Choroid plexus epithelial cell (primary cell): ENCODE measurements around the gene CHI3L2.
"Not testable (repeated sequence)": the region's sequence is repeated elsewhere in the genome, so short reads cannot be mapped to it uniquely, and the experiment has no call there.

Experiments used
- DNase-seq: peaks from one replicate; pipeline ENCODE4 v3.0.0-alpha.2; 2010; ENCODE audit warnings: low read depth
- H3K4me3 ChIP-seq: 2 replicates; pipeline ENCODE4 v1.5.1; 2011; ENCODE audit warnings: low read depth, mild to moderate bottlenecking, control low read depth, low read length, moderate library complexity
- CTCF ChIP-seq: conservative IDR thresholded peaks from 2 replicates; pipeline ENCODE4 v1.5.1; 2011; ENCODE audit warnings: low read depth, mild to moderate bottlenecking, control low read depth, inconsistent platforms, low read length, moderate library complexity

Gene CHI3L2

DNA sequence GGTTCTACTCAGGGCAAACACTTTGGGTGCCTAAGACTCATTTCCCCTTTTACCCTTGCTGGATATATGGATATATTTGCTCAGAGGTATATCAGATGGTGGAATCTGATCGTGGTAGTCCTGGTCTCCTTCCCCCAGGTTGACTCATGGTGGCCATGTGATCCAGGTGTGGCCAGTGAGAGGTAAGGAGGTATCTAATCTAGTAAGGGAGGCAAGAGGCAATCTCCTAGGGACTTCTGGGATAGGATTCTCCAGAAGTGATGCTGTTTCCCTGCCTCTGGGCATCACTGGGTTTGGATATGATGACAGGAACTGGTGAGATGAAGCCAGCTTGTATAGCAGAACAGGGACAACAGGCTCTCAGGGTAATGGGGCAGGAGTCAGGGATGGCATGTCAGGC, 18.6 kb upstream of the CHI3L2 start:
- H3K4me3 ChIP-seq = no peak overlapping the region
- no peak for DNase-seq
- TF ChIP-seq CTCF = no peak

DNA sequence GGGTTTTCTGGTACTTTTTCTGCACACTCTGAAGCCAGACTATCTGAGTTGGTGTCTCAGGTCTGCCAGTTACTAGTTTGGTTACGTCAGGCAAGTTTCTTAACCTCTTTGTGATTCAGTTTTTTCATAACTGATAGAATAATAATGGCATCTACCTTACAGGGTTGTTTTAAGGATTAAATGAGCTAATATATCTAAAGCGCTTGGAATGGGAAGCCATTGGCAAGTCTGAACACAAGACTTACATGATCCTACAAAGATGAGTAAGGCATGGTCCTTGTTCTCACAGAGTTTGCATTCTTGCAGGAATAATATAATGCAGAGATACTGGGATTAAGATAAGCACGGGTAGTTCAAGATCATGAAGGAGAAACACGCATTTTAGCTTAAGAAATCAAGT, 17.9 kb upstream of the CHI3L2 start:
- no peak for TF ChIP-seq CTCF
- no peak for DNase-seq
- H3K4me3 ChIP-seq = no peak overlapping the region

DNA sequence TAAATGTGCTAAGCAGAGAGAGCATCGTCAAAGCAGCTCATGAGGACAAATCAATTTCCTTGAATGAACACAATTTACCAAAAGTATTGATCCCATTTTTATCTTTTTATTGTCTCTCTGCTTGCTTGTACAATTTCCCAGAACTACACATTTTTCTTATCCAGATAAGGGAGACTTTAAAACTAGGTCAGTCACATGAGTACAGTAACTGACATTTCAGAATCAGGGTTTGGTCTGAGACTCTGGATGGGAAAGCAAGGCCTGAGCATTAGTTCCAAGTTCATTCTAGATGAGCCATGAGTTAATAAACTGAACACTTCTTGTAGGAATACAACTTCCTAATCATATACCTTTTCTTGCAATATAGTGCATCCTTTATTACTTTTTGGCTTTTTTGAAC, 15.6 kb upstream of the CHI3L2 start:
- DNase-seq = no peak
- no peak for TF ChIP-seq CTCF
- H3K4me3 ChIP-seq = no peak overlapping the region

GRCh38 chr1:111212634-111213335, 14.7 kb upstream of the CHI3L2 start:
- no peak for DNase-seq

DNA sequence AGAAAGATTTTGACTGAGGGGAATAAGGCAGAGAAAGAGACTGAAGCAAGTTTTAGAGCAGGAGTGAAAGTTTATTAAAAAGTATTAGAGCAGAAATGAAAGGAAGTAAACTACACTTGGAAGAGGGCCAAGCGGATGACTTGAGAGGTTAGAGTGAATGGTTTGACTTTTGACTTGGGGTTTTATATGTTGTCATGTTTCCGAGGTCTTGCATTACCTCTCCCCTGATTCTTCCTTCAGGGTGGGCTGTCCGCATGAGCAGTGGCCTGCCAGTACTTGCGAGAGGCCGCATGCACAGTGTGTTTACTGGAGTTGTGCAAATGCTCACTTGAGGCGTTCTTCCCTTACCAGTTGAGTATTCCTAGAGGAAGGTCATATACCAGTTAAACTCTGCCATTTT, 14.1 kb upstream of the CHI3L2 start:
- TF ChIP-seq CTCF = no peak
- DNase-seq = peak; percentile 40
- no peak overlapping the region for H3K4me3 ChIP-seq

More at GRCh38 chr1:111212634-111213335, 14.7 kb upstream of the CHI3L2 start:
- no peak for TF ChIP-seq CTCF
- no peak overlapping the region for H3K4me3 ChIP-seq

- TF ChIP-seq CTCF = no peak
- no peak for DNase-seq
- no peak overlapping the region for H3K4me3 ChIP-seq
Observed at GRCh38 chr1:111214074-111214801, 13.3 kb upstream of the CHI3L2 start.

- DNase-seq = no peak
- no peak overlapping the region for H3K4me3 ChIP-seq
- TF ChIP-seq CTCF = no peak
Observed at GRCh38 chr1:111214884-111215283, 12.6 kb upstream of the CHI3L2 start.

- H3K4me3 ChIP-seq, DNase-seq: not testable (repeated sequence)
Observed at GRCh38 chr1:111215285-111215684, 12.2 kb upstream of the CHI3L2 start.
